Loucy (cell line): Measurements from ENCODE around the gene RBKS.

Source experiments
- H2AFZ ChIP-seq: fragments of 200-600 bp; sonication (generic); 2 replicates; pipeline ENCODE4 v1.6.0; 2016; ENCODE audit warnings: antibody characterized with exemption, mild to moderate bottlenecking, low read length, moderate library complexity
- H3F3A ChIP-seq: fragments of 200-600 bp; 2 replicates; pipeline ENCODE4 v1.6.0; 2016; ENCODE audit warnings: antibody characterized with exemption, low read depth, mild to moderate bottlenecking
- H3K27me3 ChIP-seq: fragments of 200-600 bp; sonication (generic); 2 replicates; pipeline ENCODE4 v1.6.1; 2014; ENCODE audit warnings: low read length, mild to moderate bottlenecking; ENCODE audit not compliant: insufficient read depth, poor library complexity, severe bottlenecking
- H3K36me3 ChIP-seq: fragments of 200-600 bp; sonication (generic); 2 replicates; pipeline ENCODE4 v1.6.1; 2016; ENCODE audit warnings: low read length; ENCODE audit not compliant: insufficient read depth
- H3K4me1 ChIP-seq: fragments of 200-600 bp; sonication (generic); 2 replicates; pipeline ENCODE4 v1.5.1; 2014; ENCODE audit warnings: low read length, mild to moderate bottlenecking; ENCODE audit not compliant: insufficient read depth, poor library complexity, severe bottlenecking
- H3K4me2 ChIP-seq: fragments of 200-600 bp; sonication (generic); 2 replicates; pipeline ENCODE4 v1.6.0; 2014; ENCODE audit warnings: antibody characterized with exemption, low read length, low read depth, mild to moderate bottlenecking; ENCODE audit not compliant: poor library complexity, severe bottlenecking
- H3K4me3 ChIP-seq: fragments of 200-600 bp; sonication (generic); 2 replicates; pipeline ENCODE4 v1.5.1; 2014; ENCODE audit warnings: low read length, mild to moderate bottlenecking, mixed read lengths; ENCODE audit not compliant: poor library complexity, severe bottlenecking
- H3K79me2 ChIP-seq: fragments of 200-600 bp; sonication (generic); 2 replicates; pipeline ENCODE4 v1.6.1; 2014; ENCODE audit warnings: low read length; ENCODE audit not compliant: insufficient read depth
- H3K9ac ChIP-seq: fragments of 200-600 bp; sonication (generic); 2 replicates; pipeline ENCODE4 v1.6.0; 2014; ENCODE audit warnings: mild to moderate bottlenecking, low read depth, low read length, moderate library complexity; ENCODE audit not compliant: poor library complexity, severe bottlenecking
- H3K9me2 ChIP-seq: fragments of 200-600 bp; sonication (generic); replicated peaks from 2 replicates; pipeline ENCODE4 v1.6.1; 2016; ENCODE audit warnings: low read depth, low read length, mixed read lengths
- H3K9me3 ChIP-seq: fragments of 200-600 bp; sonication (generic); 2 replicates; pipeline ENCODE4 v1.6.1; 2014; ENCODE audit warnings: mild to moderate bottlenecking, antibody characterized with exemption, low read length, low read depth; ENCODE audit not compliant: insufficient read depth
- H4K20me1 ChIP-seq: fragments of 200-600 bp; sonication (generic); 2 replicates; pipeline ENCODE4 v1.6.0; 2014; ENCODE audit warnings: antibody characterized with exemption, low read length, mild to moderate bottlenecking; ENCODE audit not compliant: insufficient read depth, poor library complexity, severe bottlenecking
- CTCF ChIP-seq: fragments of 200-600 bp; sonication (generic); conservative IDR thresholded peaks from 2 replicates; pipeline ENCODE4 v1.5.1; 2014; ENCODE audit warnings: mild to moderate bottlenecking, antibody characterized with exemption, low read length
- EZH2phosphoT487 ChIP-seq: fragments of 200-600 bp; IDR thresholded peaks from 2 replicates; pipeline ENCODE4 v1.6.1; 2018; ENCODE audit warnings: antibody characterized with exemption, mild to moderate bottlenecking, moderate library complexity, borderline replicate concordance

RBKS gene

GRCh38 chr2:27886322-27886721, 3.9 kb downstream of the RBKS start:
- Histone ChIP-seq H3K9me3 (no peaks in the 10 kb centered on the region), H2AFZ (no peak overlapping the region), H3K36me3 (no peaks in the 10 kb centered on the region), H3K79me2 (peaks cover 6% of the 10 kb centered on the region), H3K9me2 (no peaks in the 10 kb centered on the region), H3K4me3 (no peak overlapping the region), H3F3A (no peaks in the 10 kb centered on the region), H3K9ac (no peak overlapping the region), H3K4me1 (peaks cover 5% of the 10 kb centered on the region), H3K4me2 (no peak overlapping the region), H3K27me3 (no peaks in the 10 kb centered on the region), H4K20me1 (no peaks in the 10 kb centered on the region)
- TF ChIP-seq EZH2phosphoT487 = no peak
- no peak for TF ChIP-seq CTCF

GRCh38 chr2:27885661-27886060, 4.5 kb downstream of the RBKS start:
- no peaks in the 10 kb centered on the region for H3K27me3 ChIP-seq
- H3K79me2 ChIP-seq = no peaks in the 10 kb centered on the region
- TF ChIP-seq EZH2phosphoT487 (no peak), CTCF (no peak)
- no peak overlapping the region for H3K9ac ChIP-seq
- no peak overlapping the region for H2AFZ ChIP-seq
- no peaks in the 10 kb centered on the region for H3K9me2 ChIP-seq
- no peak overlapping the region for H3K4me3 ChIP-seq
- H3K4me2 ChIP-seq = no peak overlapping the region
- no peaks in the 10 kb centered on the region for H3F3A ChIP-seq
- H4K20me1 ChIP-seq = no peaks in the 10 kb centered on the region
- no peaks in the 10 kb centered on the region for H3K9me3 ChIP-seq
- H3K4me1 ChIP-seq = no peaks in the 10 kb centered on the region
- no peaks in the 10 kb centered on the region for H3K36me3 ChIP-seq

- Histone ChIP-seq H2AFZ (no peak overlapping the region), H4K20me1 (no peaks in the 10 kb centered on the region), H3K4me3 (no peak overlapping the region), H3K4me1 (no peaks in the 10 kb centered on the region), H3K79me2 (no peaks in the 10 kb centered on the region), H3K9me2 (no peaks in the 10 kb centered on the region), H3F3A (no peaks in the 10 kb centered on the region), H3K36me3 (no peaks in the 10 kb centered on the region), H3K9me3 (no peaks in the 10 kb centered on the region), H3K4me2 (no peak overlapping the region), H3K27me3 (no peaks in the 10 kb centered on the region), H3K9ac (no peak overlapping the region)
- TF ChIP-seq EZH2phosphoT487 (no peak), CTCF (no peak)
Measured at GRCh38 chr2:27885234-27885633, 5.0 kb downstream of the RBKS start.
